MM.1S (cell line): ENCODE results near the gene GAPDH.

Source experiments
- CTCF ChIP-seq: fragments of 300-600 bp; sonication (generic); IDR thresholded peaks from 2 replicates; pipeline ENCODE4 v1.5.1; 2016; ENCODE audit warnings: antibody characterized with exemption, low read length, mixed read lengths
- EZH2 ChIP-seq: fragments of 300-600 bp; sonication (generic); optimal IDR thresholded peaks from 2 replicates; pipeline ENCODE3; 2017; ENCODE audit warnings: low read depth, mild to moderate bottlenecking, antibody characterized with exemption, low read length, mixed read lengths
- EZH2phosphoT487 ChIP-seq: fragments of 300-600 bp; sonication (generic); IDR thresholded peaks from 2 replicates; pipeline ENCODE4 v1.6.1; 2018; ENCODE audit warnings: antibody characterized with exemption, low read length

- TF ChIP-seq CTCF = no peak
- TF ChIP-seq EZH2phosphoT487 = no peak
- no peak for TF ChIP-seq EZH2
Measured at GRCh38 chr12:6535697-6535946, 1.3 kb downstream of the GAPDH start.
